Osteoblast (primary cell): ENCODE measurements around the gene RNF13. TPM values are rescaled to one million over a fixed set of nuclear protein-coding genes. Genes with fewer than 3 reads are reported as not detected.

Experiments
- DNase-seq: peaks from one replicate; pipeline ENCODE4 v3.0.0; 2011; ENCODE audit warnings: low spot score, mixed read lengths; ENCODE audit not compliant: insufficient read length; ENCODE audit errors: missing footprints
- H2AFZ ChIP-seq: 2 replicates; pipeline ENCODE4 v1.6.0; 2011; ENCODE audit warnings: mild to moderate bottlenecking, low read length
- H3K27ac ChIP-seq: 2 replicates; pipeline ENCODE4 v1.5.1; 2011; ENCODE audit warnings: mild to moderate bottlenecking, low read depth, low read length, moderate library complexity
- H3K27me3 ChIP-seq: 2 replicates; pipeline ENCODE4 v1.6.0; 2012; ENCODE audit warnings: mild to moderate bottlenecking, control low read depth, inconsistent platforms, low read length, moderate library complexity; ENCODE audit not compliant: insufficient read depth
- H3K36me3 ChIP-seq: 2 replicates; pipeline ENCODE4 v1.5.1; 2011; ENCODE audit warnings: mild to moderate bottlenecking, low read length, control low read depth, moderate library complexity; ENCODE audit not compliant: insufficient read depth
- H3K4me1 ChIP-seq: 2 replicates; pipeline ENCODE4 v1.5.1; 2011; ENCODE audit warnings: mild to moderate bottlenecking, low read length, control low read depth, moderate library complexity; ENCODE audit not compliant: insufficient read depth
- H3K4me2 ChIP-seq: 2 replicates; pipeline ENCODE4 v1.6.0; 2011; ENCODE audit warnings: mild to moderate bottlenecking, low read length; ENCODE audit not compliant: insufficient read depth
- H3K4me3 ChIP-seq: fragments of 200-600 bp; sonication (generic); 3 replicates; pipeline ENCODE4 v1.5.1; 2012; ENCODE audit warnings: mild to moderate bottlenecking, low read length, inconsistent platforms; ENCODE audit not compliant: insufficient read depth
- H3K79me2 ChIP-seq: 2 replicates; pipeline ENCODE4 v1.6.0; 2012; ENCODE audit warnings: mild to moderate bottlenecking, low read length, control low read depth, inconsistent platforms; ENCODE audit not compliant: insufficient read depth
- H3K9me3 ChIP-seq: 2 replicates; pipeline ENCODE4 v1.5.1; 2011; ENCODE audit warnings: low read depth, low read length, control low read depth
- H4K20me1 ChIP-seq: 2 replicates; pipeline ENCODE4 v1.6.0; 2012; ENCODE audit warnings: mild to moderate bottlenecking, low read length, control low read depth; ENCODE audit not compliant: insufficient read depth
- CTCF ChIP-seq: IDR thresholded peaks from 2 replicates; pipeline ENCODE4 v1.5.1; 2011; ENCODE audit warnings: mild to moderate bottlenecking, low read depth, low read length, moderate library complexity; ENCODE audit errors: extremely low read depth
- total RNA-seq: library from RNA; depleted of rRNA; stranded (reverse); fragments of >200 nt; gene quantifications from 2 replicates; pipeline ENCODE4 v1.2.3, GENCODE V29; 2012

The RNF13 gene
- total RNA-seq, 1 donor, result 86.1 TPM

GRCh38 chr3:149771652-149772271 lies 41.3 kb upstream of the RNF13 start:
- DNase-seq, result no peak
- H3K4me2 ChIP-seq, result no peak overlapping the region
- H2AFZ ChIP-seq, result no peak overlapping the region
- no peaks in the 10 kb centered on the region for H3K4me1 ChIP-seq
- H3K79me2 ChIP-seq, result no peaks in the 10 kb centered on the region
- no peaks in the 10 kb centered on the region for H3K27me3 ChIP-seq
- H3K9me3 ChIP-seq, result no peaks in the 10 kb centered on the region
- H4K20me1 ChIP-seq, result no peaks in the 10 kb centered on the region
- TF ChIP-seq CTCF, result peak; percentile 89
- no peaks in the 10 kb centered on the region for H3K36me3 ChIP-seq
- H3K4me3 ChIP-seq, result no peak overlapping the region
- no peak overlapping the region for H3K27ac ChIP-seq

GRCh38 chr3:149772861-149773260 lies 40.2 kb upstream of the RNF13 start:
- no peak overlapping the region for H3K4me2 ChIP-seq
- no peak for TF ChIP-seq CTCF
- no peak overlapping the region for H3K4me3 ChIP-seq
- H2AFZ ChIP-seq, result peak overlapping the region; percentile 11
- no peaks in the 10 kb centered on the region for H3K36me3 ChIP-seq
- no peak for DNase-seq
- no peak overlapping the region for H3K27ac ChIP-seq
- no peaks in the 10 kb centered on the region for H3K4me1 ChIP-seq
- no peaks in the 10 kb centered on the region for H3K27me3 ChIP-seq
- no peaks in the 10 kb centered on the region for H4K20me1 ChIP-seq
- H3K9me3 ChIP-seq, result no peaks in the 10 kb centered on the region
- H3K79me2 ChIP-seq, result no peaks in the 10 kb centered on the region

DNA sequence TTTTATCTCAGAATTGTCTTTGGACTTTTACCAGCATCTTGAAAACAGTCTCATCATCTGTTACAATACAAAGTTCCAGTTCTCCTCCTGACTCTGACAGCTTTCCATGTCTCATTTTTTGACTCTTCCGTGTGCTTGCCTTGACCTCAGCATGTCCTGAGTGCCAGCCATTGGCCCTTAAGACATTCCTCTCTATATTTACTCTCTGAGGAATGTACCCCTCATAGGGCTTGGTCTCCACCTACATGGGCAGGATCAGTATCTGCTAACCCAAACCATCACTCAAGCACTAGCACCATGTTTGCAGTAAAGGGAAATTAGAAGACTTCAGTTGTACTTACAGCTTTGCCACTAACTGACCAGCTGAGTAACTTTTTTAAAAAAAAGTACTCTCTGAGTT lies 36.8 kb upstream of the RNF13 start:
- H3K4me3 ChIP-seq, result no peak overlapping the region
- DNase-seq, result no peak

More for the DNA sequence above, 36.8 kb upstream of the RNF13 start:
- H3K4me2 ChIP-seq, result no peak overlapping the region
- no peak overlapping the region for H3K27ac ChIP-seq
- H3K79me2 ChIP-seq, result no peaks in the 10 kb centered on the region
- no peak overlapping the region for H2AFZ ChIP-seq
- no peaks in the 10 kb centered on the region for H3K27me3 ChIP-seq
- H3K36me3 ChIP-seq, result no peaks in the 10 kb centered on the region
- no peaks in the 10 kb centered on the region for H3K4me1 ChIP-seq
- TF ChIP-seq CTCF, result no peak
- no peaks in the 10 kb centered on the region for H3K9me3 ChIP-seq
- no peaks in the 10 kb centered on the region for H4K20me1 ChIP-seq
